NT2/D1 (cell line): ENCODE measurements around the gene TYK2.

Experiments used
- SUZ12 ChIP-seq: IDR thresholded peaks from 2 replicates; pipeline ENCODE4 v1.6.1; 2011; ENCODE audit not compliant: insufficient read length, insufficient read depth; ENCODE audit errors: extremely low read depth
- ZNF274 ChIP-seq: IDR thresholded peaks from 2 replicates; pipeline ENCODE4 v1.6.1; 2011; ENCODE audit warnings: mild to moderate bottlenecking, low read depth, low read length

GRCh38 chr19:10407096-10407495 lies 26.7 kb upstream of the TYK2 start:
- TF ChIP-seq SUZ12 (no peak), ZNF274 (no peak)
